ENCODE results near the gene ACOX1.

The ACOX1 gene

GRCh38 chr17:75965468-75965867 is 13.5 kb downstream of the ACOX1 start:
- Histone ChIP-seq H3K9ac (ENCODE audit: low read depth, low read length) (no peak overlapping the region), H3K36me3 (ENCODE audit: insufficient read depth, low read length) (peaks cover 4% of the 10 kb centered on the region; the same call in 1 of the 2 replicates), H3K4me1 (ENCODE audit: insufficient read depth, low read length) (no peaks in the 10 kb centered on the region), H3K79me2 (ENCODE audit: insufficient read depth, low read length) (peaks cover 5% of the 10 kb centered on the region; the same call in 1 of the 2 replicates), H3K9me3 (ENCODE audit: insufficient read depth, low read length, severe bottlenecking) (no peaks in the 10 kb centered on the region), H3K27me3 (ENCODE audit: insufficient read depth, low read length, poor library complexity) (no peaks in the 10 kb centered on the region), H3K4me3 (ENCODE audit: low read depth in 1 of 2, low read length in 2 of 2) (no peak overlapping the region), H2AFZ (ENCODE audit: low read depth, low read length) (no peak overlapping the region), H4K20me1 (ENCODE audit: insufficient read depth, low read length) (no peaks in the 10 kb centered on the region), H3K4me2 (ENCODE audit: insufficient read depth, low read length) (no peak overlapping the region), H3K27ac (ENCODE audit: low read length) (no peak overlapping the region)
- ATAC-seq (ENCODE audit: insufficient read depth, low read depth) (no peak), DNase-seq (no peak)
- TF ChIP-seq, protein P1, sequence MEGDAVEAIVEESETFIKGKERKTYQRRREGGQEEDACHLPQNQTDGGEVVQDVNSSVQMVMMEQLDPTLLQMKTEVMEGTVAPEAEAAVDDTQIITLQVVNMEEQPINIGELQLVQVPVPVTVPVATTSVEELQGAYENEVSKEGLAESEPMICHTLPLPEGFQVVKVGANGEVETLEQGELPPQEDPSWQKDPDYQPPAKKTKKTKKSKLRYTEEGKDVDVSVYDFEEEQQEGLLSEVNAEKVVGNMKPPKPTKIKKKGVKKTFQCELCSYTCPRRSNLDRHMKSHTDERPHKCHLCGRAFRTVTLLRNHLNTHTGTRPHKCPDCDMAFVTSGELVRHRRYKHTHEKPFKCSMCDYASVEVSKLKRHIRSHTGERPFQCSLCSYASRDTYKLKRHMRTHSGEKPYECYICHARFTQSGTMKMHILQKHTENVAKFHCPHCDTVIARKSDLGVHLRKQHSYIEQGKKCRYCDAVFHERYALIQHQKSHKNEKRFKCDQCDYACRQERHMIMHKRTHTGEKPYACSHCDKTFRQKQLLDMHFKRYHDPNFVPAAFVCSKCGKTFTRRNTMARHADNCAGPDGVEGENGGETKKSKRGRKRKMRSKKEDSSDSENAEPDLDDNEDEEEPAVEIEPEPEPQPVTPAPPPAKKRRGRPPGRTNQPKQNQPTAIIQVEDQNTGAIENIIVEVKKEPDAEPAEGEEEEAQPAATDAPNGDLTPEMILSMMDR (IDR thresholded peaks at IDR 0.05; ENCODE audit: borderline replicate concordance, extremely low read depth, low read length, poor library complexity, severe bottlenecking) = no peak
- no peak for TF ChIP-seq EZH2 (IDR thresholded peaks at IDR 0.05; ENCODE audit: borderline replicate concordance, low read depth, low read length, severe bottlenecking)

GRCh38 chr17:75959839-75960511 is 19.0 kb downstream of the ACOX1 start:
- H3K79me2 ChIP-seq (ENCODE audit: insufficient read depth, low read length) = peaks cover 7% of the 10 kb centered on the region; the same call in 1 of the 2 replicates
- no peak for TF ChIP-seq EZH2 (IDR thresholded peaks at IDR 0.05; ENCODE audit: borderline replicate concordance, low read depth, low read length, severe bottlenecking)
- TF ChIP-seq, protein P1 (IDR thresholded peaks at IDR 0.05; ENCODE audit: borderline replicate concordance, extremely low read depth, low read length, poor library complexity, severe bottlenecking) = no peak
- ATAC-seq (ENCODE audit: insufficient read depth, low read depth) (no peak), DNase-seq (no peak)
- no peaks in the 10 kb centered on the region for H3K27me3 ChIP-seq (ENCODE audit: insufficient read depth, low read length, poor library complexity)
- peaks cover 14% of the 10 kb centered on the region for H3K36me3 ChIP-seq (ENCODE audit: insufficient read depth, low read length)
- no peak overlapping the region for H3K9ac ChIP-seq (ENCODE audit: low read depth, low read length)
- no peaks in the 10 kb centered on the region for H4K20me1 ChIP-seq (ENCODE audit: insufficient read depth, low read length)
- H3K9me3 ChIP-seq (ENCODE audit: insufficient read depth, low read length, severe bottlenecking) = no peaks in the 10 kb centered on the region
- no peaks in the 10 kb centered on the region for H3K4me1 ChIP-seq (ENCODE audit: insufficient read depth, low read length)
- no peak overlapping the region for H3K27ac ChIP-seq (ENCODE audit: low read length)
- no peak overlapping the region for H2AFZ ChIP-seq (ENCODE audit: low read depth, low read length)
- no peak overlapping the region for H3K4me3 ChIP-seq (ENCODE audit: low read depth in 1 of 2, low read length in 2 of 2)
- no peak overlapping the region for H3K4me2 ChIP-seq (ENCODE audit: insufficient read depth, low read length)

DNA sequence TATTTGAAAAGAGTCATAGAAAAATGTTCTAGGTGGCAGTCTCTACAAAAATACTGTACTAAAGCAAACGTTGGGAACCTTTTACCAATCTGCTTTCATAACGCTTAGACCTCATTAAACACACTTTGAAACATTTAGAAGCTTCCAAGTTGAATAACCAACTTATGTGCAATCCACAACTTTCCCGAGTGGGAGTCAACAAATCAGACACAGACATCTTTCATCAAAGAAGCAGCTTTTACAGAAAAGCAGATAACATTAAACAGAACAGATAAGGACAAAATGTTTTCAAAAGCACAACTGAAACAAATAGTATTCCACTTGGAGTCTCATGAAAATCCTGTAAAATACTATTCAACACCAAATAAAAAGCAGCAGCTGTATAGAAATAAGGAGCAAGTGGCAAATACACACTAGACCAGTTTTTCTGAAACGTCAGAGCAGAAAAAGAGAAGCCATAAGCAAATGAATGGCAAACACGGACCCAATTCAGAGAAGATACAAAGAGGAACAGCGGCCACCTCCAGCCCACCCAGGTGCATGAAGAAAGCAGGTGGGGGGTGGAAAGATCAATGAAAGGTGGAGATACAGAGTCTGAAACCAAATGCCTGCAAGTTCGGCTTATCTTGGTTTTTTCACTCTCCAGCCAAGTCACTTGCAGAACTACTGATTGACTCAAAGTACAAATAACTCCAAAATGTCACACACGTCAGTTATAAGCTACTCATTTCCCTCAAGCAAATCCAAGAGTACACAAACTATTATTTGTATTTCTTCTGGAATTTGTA is 19.7 kb downstream of the ACOX1 start:
- DNase-seq = no peak

More for the DNA sequence above, 19.7 kb downstream of the ACOX1 start:
- Histone ChIP-seq H4K20me1 (ENCODE audit: insufficient read depth, low read length) (no peaks in the 10 kb centered on the region), H3K9ac (ENCODE audit: low read depth, low read length) (no peak overlapping the region), H3K79me2 (ENCODE audit: insufficient read depth, low read length) (peaks cover 7% of the 10 kb centered on the region; the same call in 1 of the 2 replicates), H3K4me1 (ENCODE audit: insufficient read depth, low read length) (no peaks in the 10 kb centered on the region), H2AFZ (ENCODE audit: low read depth, low read length) (no peak overlapping the region), H3K36me3 (ENCODE audit: insufficient read depth, low read length) (peaks cover 17% of the 10 kb centered on the region), H3K27ac (ENCODE audit: low read length) (no peak overlapping the region), H3K27me3 (ENCODE audit: insufficient read depth, low read length, poor library complexity) (no peaks in the 10 kb centered on the region), H3K4me3 (ENCODE audit: low read depth in 1 of 2, low read length in 2 of 2) (no peak overlapping the region), H3K4me2 (ENCODE audit: insufficient read depth, low read length) (no peak overlapping the region), H3K9me3 (ENCODE audit: insufficient read depth, low read length, severe bottlenecking) (no peaks in the 10 kb centered on the region)
- TF ChIP-seq EZH2 (IDR thresholded peaks at IDR 0.05; ENCODE audit: borderline replicate concordance, low read depth, low read length, severe bottlenecking) = no peak
- TF ChIP-seq, protein P1 (IDR thresholded peaks at IDR 0.05; ENCODE audit: borderline replicate concordance, extremely low read depth, low read length, poor library complexity, severe bottlenecking) = no peak
- no peak for ATAC-seq (ENCODE audit: insufficient read depth, low read depth)
